HFFc6 (cell line): ENCODE data around the gene PYGB. TPM values are rescaled to one million over a fixed set of nuclear protein-coding genes. Genes with fewer than 3 reads are reported as not detected.

Source experiments
- DNase-seq: peaks from one replicate; pipeline ENCODE4 v3.0.0-alpha.2; 2018
- H3K27ac Mint-ChIP-seq: 2 replicates; pipeline ENCODE4 v1.8.0; 2020; ENCODE audit warnings: mild to moderate bottlenecking, mixed read lengths
- H3K27me3 Mint-ChIP-seq: 2 replicates; pipeline ENCODE4 v1.8.0; 2021; ENCODE audit warnings: mild to moderate bottlenecking, moderate library complexity, mixed read lengths; ENCODE audit not compliant: insufficient read depth
- H3K36me3 Mint-ChIP-seq: 2 replicates; pipeline ENCODE4 v1.8.0; 2021; ENCODE audit warnings: low read depth, mixed read lengths
- H3K4me1 Mint-ChIP-seq: 2 replicates; pipeline ENCODE4 v1.8.0; 2020; ENCODE audit warnings: low read depth, mixed read lengths
- H3K4me3 Mint-ChIP-seq: 2 replicates; pipeline ENCODE4 v1.8.0; 2020; ENCODE audit warnings: mild to moderate bottlenecking, moderate library complexity, mixed read lengths
- H3K9me3 Mint-ChIP-seq: 2 replicates; pipeline ENCODE4 v1.8.0; 2020; ENCODE audit warnings: mild to moderate bottlenecking, mixed read lengths
- total RNA-seq, 6 experiments: library from RNA; stranded (reverse); fragmentation: NEBNext Ultra II Directional; extraction: Animal tissue kit (Norgen Biotek cat#: 25700); gene quantifications; 2 replicates in 1 of 6; 3 replicates in 5 of 6; pipeline ENCODE4 v1.2.3, GENCODE V29; 2021
- TF ChIP-seq, protein P1 (sequence below): fragments of 200-600 bp; sonication (generic); IDR thresholded peaks from 2 replicates; pipeline ENCODE4 v1.5.0; 2021; ENCODE audit warnings: antibody characterized with exemption, mild to moderate bottlenecking

Gene PYGB
- total RNA-seq, 6 experiments from 2014 or later, result 65.4 to 75.6 (median 70.2) TPM

DNA sequence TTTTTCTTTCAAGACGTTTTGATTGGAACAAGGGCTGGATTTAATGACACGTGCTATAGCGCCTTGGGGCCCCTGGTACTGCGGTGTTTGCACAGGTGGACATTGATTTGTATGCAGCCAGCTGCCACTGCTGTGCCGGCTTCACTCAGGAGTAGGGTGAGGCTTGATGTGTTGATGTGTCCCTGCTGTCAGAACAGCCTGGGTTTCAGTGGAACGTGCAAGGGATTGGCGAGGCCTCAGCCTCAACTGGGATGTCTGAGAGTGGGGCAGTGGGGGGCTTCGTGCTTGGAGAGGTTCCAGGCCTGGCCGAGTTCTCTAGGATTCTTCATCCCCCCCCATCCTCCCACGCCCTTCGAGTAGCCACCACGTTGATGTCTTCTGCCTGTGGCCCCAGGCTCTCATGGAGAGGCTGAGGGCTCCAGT, 23.0 kb downstream of the PYGB start:
- Mint-ChIP-seq H3K9me3 (no peaks in the 10 kb centered on the region), H3K27me3 (no peaks in the 10 kb centered on the region), H3K36me3 (peaks cover 11% of the 10 kb centered on the region; the same call in 1 of the 2 replicates), H3K27ac (no peak overlapping the region), H3K4me1 (no peaks in the 10 kb centered on the region), H3K4me3 (no peak overlapping the region)
- TF ChIP-seq, protein P1, sequence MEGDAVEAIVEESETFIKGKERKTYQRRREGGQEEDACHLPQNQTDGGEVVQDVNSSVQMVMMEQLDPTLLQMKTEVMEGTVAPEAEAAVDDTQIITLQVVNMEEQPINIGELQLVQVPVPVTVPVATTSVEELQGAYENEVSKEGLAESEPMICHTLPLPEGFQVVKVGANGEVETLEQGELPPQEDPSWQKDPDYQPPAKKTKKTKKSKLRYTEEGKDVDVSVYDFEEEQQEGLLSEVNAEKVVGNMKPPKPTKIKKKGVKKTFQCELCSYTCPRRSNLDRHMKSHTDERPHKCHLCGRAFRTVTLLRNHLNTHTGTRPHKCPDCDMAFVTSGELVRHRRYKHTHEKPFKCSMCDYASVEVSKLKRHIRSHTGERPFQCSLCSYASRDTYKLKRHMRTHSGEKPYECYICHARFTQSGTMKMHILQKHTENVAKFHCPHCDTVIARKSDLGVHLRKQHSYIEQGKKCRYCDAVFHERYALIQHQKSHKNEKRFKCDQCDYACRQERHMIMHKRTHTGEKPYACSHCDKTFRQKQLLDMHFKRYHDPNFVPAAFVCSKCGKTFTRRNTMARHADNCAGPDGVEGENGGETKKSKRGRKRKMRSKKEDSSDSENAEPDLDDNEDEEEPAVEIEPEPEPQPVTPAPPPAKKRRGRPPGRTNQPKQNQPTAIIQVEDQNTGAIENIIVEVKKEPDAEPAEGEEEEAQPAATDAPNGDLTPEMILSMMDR, result no peak
- DNase-seq, result no peak

DNA sequence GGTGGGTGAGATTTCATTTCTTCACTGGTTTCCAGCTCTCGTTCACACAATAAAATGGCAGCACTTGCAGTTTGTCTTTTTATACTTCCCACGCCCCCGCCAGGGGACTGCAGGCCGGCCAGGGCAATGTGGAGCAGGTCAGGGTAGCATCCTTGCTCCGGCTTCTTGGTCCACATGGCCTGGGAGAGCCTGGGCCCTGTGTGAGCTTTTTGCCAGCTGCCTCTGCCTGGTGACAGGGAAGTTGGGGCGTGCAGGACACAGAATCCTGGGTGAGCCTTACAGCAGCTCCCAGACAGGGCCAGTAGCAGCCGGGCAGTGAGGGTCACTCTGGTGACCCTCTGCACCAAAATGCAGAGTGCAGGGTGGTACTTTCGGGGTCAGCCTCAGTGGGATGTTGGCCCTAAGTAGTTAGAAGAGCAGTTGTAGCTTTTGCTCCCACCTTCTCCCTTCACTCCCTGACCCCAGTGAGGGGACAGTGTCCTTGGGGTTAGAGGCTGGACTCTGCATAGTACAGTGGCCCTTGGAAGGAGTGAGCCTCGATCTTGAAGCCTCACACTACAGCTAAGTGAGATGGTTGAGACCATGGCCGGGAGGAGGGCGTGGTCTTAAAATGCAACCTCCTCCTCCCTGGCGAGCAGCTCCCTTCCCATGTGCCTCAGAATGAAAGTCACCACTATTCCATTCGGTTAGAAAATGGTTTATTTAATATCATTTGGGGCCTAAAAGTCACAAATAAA, 23.8 kb downstream of the PYGB start:
- no peak overlapping the region for H3K4me3 Mint-ChIP-seq
- no peaks in the 10 kb centered on the region for H3K9me3 Mint-ChIP-seq
- H3K27ac Mint-ChIP-seq, result no peak overlapping the region
- no peak for DNase-seq
- H3K4me1 Mint-ChIP-seq, result no peaks in the 10 kb centered on the region
- H3K27me3 Mint-ChIP-seq, result no peaks in the 10 kb centered on the region
- H3K36me3 Mint-ChIP-seq, result peaks cover 11% of the 10 kb centered on the region; the same call in 1 of the 2 replicates
- TF ChIP-seq, protein P1, result no peak

DNA sequence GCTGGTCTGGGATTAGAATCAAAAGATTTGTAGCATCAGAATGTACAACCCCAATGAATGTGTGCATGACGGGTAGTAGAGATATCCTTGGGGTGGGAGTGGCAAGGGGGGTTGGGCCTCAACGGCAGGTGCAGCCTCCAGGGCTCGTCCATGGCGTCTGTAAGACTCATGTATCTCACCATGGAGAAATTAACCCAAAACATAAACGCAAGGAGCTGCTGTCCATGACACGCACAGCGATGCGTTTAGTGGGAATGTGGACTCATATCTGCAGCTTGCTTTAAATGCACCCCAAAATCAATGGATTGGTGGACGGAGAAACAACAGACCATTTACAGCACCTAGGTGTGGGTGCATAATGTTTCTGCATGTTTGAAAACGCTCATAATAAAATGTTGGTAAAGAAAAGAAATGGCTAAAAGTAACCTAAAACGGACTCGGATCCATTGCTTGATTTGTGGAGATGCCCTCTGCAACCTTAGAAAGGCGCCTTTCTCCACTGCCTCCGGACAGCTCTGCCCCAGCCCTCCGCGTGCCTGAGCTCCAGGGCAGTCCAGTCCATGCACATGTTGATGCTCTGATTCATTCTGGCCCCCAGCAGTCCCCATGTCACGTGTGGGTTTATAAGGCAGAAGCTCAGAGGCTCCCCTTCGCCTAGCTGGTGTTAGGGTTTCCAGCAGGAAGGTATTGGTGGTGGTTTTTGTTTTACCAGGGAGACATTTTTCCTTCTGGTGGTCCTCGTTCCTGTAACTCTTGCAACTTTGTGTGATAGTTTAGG, 24.5 kb downstream of the PYGB start:
- no peaks in the 10 kb centered on the region for H3K9me3 Mint-ChIP-seq
- TF ChIP-seq, protein P1, result no peak
- H3K36me3 Mint-ChIP-seq, result peaks cover 5% of the 10 kb centered on the region; the same call in 1 of the 2 replicates
- no peaks in the 10 kb centered on the region for H3K4me1 Mint-ChIP-seq
- no peak overlapping the region for H3K27ac Mint-ChIP-seq
- no peak overlapping the region for H3K4me3 Mint-ChIP-seq
- DNase-seq, result no peak
- H3K27me3 Mint-ChIP-seq, result peaks cover 2% of the 10 kb centered on the region; the same call in 1 of the 2 replicates

DNA sequence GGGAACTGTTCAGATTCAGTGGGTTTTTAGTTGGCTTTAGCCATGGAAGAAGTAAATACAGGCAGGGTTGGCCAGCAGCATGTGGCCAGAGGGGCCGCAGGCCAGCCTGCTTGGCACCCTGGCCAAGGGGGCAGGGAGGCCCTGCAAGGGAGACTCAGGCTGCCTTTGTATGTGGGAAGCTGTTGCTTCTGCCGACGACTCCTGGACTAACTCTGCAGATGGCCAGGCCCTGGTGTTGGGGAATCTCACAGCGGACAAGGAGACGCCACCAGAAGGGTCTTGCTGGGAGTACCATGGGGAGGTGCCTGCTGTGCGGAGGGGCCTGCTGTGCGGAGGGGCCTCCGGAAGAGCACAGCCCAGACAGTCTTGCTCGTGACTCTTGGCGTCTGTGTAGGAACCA, 25.2 kb downstream of the PYGB start:
- H3K4me1 Mint-ChIP-seq, result no peaks in the 10 kb centered on the region
- no peak overlapping the region for H3K27ac Mint-ChIP-seq
- H3K36me3 Mint-ChIP-seq, result peaks cover 5% of the 10 kb centered on the region; the same call in 1 of the 2 replicates
- H3K4me3 Mint-ChIP-seq, result no peak overlapping the region
- H3K9me3 Mint-ChIP-seq, result no peaks in the 10 kb centered on the region
- DNase-seq, result no peak
- TF ChIP-seq, protein P1, result no peak
- H3K27me3 Mint-ChIP-seq, result peaks cover 2% of the 10 kb centered on the region; the same call in 1 of the 2 replicates

DNA sequence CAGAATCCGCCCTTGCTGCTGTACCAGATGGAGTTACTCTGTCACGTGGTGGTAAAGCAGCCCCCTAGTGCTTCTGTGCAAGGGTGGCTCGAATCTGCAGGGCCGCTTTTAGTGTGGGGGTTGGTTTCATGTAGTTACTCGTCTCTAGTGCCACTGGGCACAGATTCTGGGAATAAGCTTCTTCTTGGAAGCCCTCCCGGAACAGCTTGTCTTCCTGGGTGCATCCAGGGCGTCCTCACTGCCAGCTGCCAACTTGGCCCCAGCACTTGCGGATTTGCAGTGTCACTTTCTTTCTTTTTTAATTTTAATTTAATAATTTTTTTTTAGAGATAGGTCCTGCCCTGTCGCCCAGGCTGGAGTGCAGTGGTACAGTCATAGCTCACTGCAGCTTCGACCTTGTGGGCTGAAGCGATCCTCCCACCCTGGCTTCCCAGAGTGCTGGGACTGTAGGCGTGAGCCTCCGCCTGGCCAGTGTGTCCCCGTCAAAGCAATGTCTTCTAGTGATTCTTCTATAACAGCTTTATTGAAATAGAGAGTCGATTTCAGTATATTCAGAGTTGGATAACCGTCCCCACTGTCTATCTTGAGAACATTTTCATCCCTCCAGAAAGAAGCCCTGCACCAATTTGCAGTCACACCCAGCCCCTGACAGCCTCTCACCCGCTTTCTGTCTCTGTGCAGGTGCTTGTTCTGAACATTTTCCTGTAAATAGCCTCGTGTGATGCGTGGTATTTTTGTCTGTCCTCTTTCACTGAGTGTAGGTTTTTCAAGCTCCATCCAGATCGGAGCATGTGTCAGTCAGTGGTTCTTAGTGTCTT, 25.9 kb downstream of the PYGB start:
- Mint-ChIP-seq H3K27ac (no peak overlapping the region), H3K36me3 (peaks cover 5% of the 10 kb centered on the region; the same call in 1 of the 2 replicates), H3K4me1 (no peaks in the 10 kb centered on the region), H3K9me3 (no peaks in the 10 kb centered on the region), H3K27me3 (peaks cover 2% of the 10 kb centered on the region; the same call in 1 of the 2 replicates), H3K4me3 (no peak overlapping the region)
- DNase-seq, result no peak
- TF ChIP-seq, protein P1, result no peak
